ENCODE data around the gene PERM1. TPM values are rescaled to one million over a fixed set of nuclear protein-coding genes. Genes with fewer than 3 reads are reported as not detected.

PERM1 gene
- total and polyA plus RNA-seq, 9 of the 15 experiments (the other 6 are each of a cell fraction or from before 2014, with no cell fraction given) = not detected

DNA sequence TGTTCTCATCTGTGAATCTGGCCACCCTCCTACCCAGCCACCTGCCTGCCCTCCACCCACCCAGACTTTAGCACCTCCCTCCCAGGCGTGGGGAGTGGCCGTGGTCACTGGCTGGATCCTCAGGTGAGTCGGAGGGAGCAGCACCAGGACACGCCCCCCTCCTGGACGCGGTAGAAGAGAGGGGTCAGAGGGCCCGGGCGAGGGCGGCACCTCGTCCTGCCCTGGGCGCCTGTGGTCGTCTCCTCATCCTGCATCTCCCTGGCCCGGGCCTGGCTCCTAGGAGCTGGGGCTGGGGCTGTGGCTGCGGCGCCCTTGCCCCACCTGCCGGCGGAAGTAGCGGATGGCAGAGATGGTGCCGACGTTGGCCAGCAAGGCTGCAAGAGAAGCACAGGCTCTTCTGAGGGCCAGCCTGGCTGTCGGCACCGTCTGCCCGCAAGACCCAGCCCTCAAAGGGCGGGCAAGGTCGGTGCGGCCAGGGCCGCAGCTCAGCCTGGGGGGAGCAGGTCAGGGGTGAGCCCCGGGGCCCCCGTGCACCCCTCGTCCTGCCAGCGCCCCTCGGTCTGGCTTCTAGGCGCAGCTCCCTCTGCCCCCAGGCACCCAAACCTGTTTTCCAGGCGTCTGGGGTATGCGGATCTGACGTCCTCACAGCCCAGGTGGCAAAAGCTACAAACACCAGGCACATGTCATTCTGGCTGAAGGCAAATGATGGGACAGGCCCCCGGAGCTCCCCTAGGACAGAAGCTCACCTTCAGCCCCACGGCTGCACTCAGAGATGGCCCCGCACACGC is 5.8 kb downstream of the PERM1 start:
- no TSS peak for BruUV-seq (replicated peaks)
- TF ChIP-seq RCOR1 (IDR thresholded peaks at IDR 0.05; ENCODE audit: borderline replicate concordance in 1 of 2, low read depth in 2 of 2, low read length in 2 of 2) (no peak), GABPB1 (CRISPR knock-in tag; IDR thresholded peaks at IDR 0.05) (no peak), PML (IDR thresholded peaks at IDR 0.05; ENCODE audit: low read length) (no peak), ZNF41 (CRISPR knock-in tag; conservative IDR thresholded peaks at IDR 0.05) (no peak), CHCHD3 (CRISPR knock-in tag; IDR thresholded peaks at IDR 0.05) (no peak), ESRRA (IDR thresholded peaks at IDR 0.05; ENCODE audit: borderline replicate concordance, low read depth) (peak; percentile 46; the same call in 1 of the 2 replicates), KLF10 (CRISPR knock-in tag; IDR thresholded peaks at IDR 0.05) (no peak), RHOXF2B (CRISPR knock-in tag; conservative IDR thresholded peaks at IDR 0.05) (no peak), TFAM (CRISPR knock-in tag; conservative IDR thresholded peaks at IDR 0.05) (no peak), SIN3B (IDR thresholded peaks at IDR 0.05; ENCODE audit: low read depth) (no peak), NCOA4 (IDR thresholded peaks at IDR 0.05; ENCODE audit: partially characterized antibody) (no peak)
- TF ChIP-seq, protein P1, sequence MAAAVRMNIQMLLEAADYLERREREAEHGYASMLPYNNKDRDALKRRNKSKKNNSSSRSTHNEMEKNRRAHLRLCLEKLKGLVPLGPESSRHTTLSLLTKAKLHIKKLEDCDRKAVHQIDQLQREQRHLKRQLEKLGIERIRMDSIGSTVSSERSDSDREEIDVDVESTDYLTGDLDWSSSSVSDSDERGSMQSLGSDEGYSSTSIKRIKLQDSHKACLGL (CRISPR knock-in tag; IDR thresholded peaks at IDR 0.05; ENCODE audit: borderline replicate concordance, poor library complexity, severe bottlenecking) = no peak
- TF ChIP-seq, protein P2, sequence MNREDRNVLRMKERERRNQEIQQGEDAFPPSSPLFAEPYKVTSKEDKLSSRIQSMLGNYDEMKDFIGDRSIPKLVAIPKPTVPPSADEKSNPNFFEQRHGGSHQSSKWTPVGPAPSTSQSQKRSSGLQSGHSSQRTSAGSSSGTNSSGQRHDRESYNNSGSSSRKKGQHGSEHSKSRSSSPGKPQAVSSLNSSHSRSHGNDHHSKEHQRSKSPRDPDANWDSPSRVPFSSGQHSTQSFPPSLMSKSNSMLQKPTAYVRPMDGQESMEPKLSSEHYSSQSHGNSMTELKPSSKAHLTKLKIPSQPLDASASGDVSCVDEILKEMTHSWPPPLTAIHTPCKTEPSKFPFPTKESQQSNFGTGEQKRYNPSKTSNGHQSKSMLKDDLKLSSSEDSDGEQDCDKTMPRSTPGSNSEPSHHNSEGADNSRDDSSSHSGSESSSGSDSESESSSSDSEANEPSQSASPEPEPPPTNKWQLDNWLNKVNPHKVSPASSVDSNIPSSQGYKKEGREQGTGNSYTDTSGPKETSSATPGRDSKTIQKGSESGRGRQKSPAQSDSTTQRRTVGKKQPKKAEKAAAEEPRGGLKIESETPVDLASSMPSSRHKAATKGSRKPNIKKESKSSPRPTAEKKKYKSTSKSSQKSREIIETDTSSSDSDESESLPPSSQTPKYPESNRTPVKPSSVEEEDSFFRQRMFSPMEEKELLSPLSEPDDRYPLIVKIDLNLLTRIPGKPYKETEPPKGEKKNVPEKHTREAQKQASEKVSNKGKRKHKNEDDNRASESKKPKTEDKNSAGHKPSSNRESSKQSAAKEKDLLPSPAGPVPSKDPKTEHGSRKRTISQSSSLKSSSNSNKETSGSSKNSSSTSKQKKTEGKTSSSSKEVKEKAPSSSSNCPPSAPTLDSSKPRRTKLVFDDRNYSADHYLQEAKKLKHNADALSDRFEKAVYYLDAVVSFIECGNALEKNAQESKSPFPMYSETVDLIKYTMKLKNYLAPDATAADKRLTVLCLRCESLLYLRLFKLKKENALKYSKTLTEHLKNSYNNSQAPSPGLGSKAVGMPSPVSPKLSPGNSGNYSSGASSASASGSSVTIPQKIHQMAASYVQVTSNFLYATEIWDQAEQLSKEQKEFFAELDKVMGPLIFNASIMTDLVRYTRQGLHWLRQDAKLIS (CRISPR knock-in tag; IDR thresholded peaks at IDR 0.05) = no peak
- TF ChIP-seq, protein P3, sequence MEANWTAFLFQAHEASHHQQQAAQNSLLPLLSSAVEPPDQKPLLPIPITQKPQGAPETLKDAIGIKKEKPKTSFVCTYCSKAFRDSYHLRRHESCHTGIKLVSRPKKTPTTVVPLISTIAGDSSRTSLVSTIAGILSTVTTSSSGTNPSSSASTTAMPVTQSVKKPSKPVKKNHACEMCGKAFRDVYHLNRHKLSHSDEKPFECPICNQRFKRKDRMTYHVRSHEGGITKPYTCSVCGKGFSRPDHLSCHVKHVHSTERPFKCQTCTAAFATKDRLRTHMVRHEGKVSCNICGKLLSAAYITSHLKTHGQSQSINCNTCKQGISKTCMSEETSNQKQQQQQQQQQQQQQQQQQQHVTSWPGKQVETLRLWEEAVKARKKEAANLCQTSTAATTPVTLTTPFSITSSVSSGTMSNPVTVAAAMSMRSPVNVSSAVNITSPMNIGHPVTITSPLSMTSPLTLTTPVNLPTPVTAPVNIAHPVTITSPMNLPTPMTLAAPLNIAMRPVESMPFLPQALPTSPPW (CRISPR knock-in tag; IDR thresholded peaks at IDR 0.05) = peak; percentile 39; the same call in 1 of the 2 replicates

More for the DNA sequence above, 5.8 kb downstream of the PERM1 start:
- Histone ChIP-seq H3K9ac (ENCODE audit: insufficient read depth in 1 of 2, low read depth in 2 of 2, low read length in 2 of 2) (peak overlapping the region in 1 of 2 experiments; percentile 77; a peak in 2 of 4 replicates), H3K4me3 (peak overlapping the region; percentile 9; the same call in 1 of the 2 replicates), H3K4me1 (replicated peaks in 1 of 2; ENCODE audit: control insufficient read depth in 2 of 2, insufficient read depth in 2 of 2, low read length in 2 of 2) (peaks cover 0 to 82% of the 10 kb centered on the region in 2 experiments; a peak in 3 of 5 replicates), H3K9me3 (replicated peaks; ENCODE audit: control insufficient read depth, insufficient read depth, low read depth, low read length) (no peaks in the 10 kb centered on the region), H3K27ac (ENCODE audit: extremely low read depth, low read depth, low read length) (no peak overlapping the region), H2AFZ (ENCODE audit: low read depth, low read length) (peak overlapping the region; percentile 57), H3K27me3 (ENCODE audit: control insufficient read depth in 2 of 2, insufficient read depth in 2 of 2, low read length in 2 of 2) (peaks cover 11 to 67% of the 10 kb centered on the region in 2 experiments; a peak in 4 of 5 replicates), H3K4me2 (ENCODE audit: insufficient read depth, low read length) (peak overlapping the region; percentile 28), H3K36me3 (ENCODE audit: control insufficient read depth, insufficient read depth, low read length) (no peaks in the 10 kb centered on the region), H4K20me1 (replicated peaks; ENCODE audit: control insufficient read depth, insufficient read depth, low read length) (peaks cover 8% of the 10 kb centered on the region; the same call in 1 of the 2 replicates), H3K9me1 (ENCODE audit: control insufficient read depth, insufficient read depth, low read length) (no peaks in the 10 kb centered on the region), H3K79me2 (ENCODE audit: control insufficient read depth, insufficient read depth, low read length) (no peaks in the 10 kb centered on the region)
- FAIRE-seq = peak; percentile 46
- peak; percentile 76 for ATAC-seq
- DNase-seq (ENCODE audit: extremely low read depth in 1 of 4, low spot score in 3 of 4) = peak; percentile 51 to 64 (median 55)
- intact Hi-C loops (cut with micrococcal nuclease) = loop anchor here (2.0 kb wide), 1 partner anchor 71 kb away; no protein-coding TSS in a partner anchor
- WGBS (ENCODE audit: insufficient coverage, low coverage, missing lambda C conversion rate) = 6% methylated on average over 38 of the region's 40 CpGs
- ChIA-PET CTCF (ENCODE audit: low intra/inter-chr PET ratio) (interaction anchor here (1.5 kb wide), 1 partner anchor 107 kb away, joined by 5 read pairs; no protein-coding TSS in a partner anchor), POLR2A (interaction anchor here (0.6 to 2.2 kb wide), 3 partner anchors 9 to 677 kb away, joined by 3 to 10 read pairs (median 3); partner anchors contain the start of gene PLEKHN1)
- in situ Hi-C loops (cut with MboI) = no loop called here

Data from K562 (cell line).